NCI-H526 (cell line): Measurements from ENCODE around the gene MYO5B.
"Not testable (repeated sequence)": the region's sequence is repeated elsewhere in the genome, so short reads cannot be mapped to it uniquely, and the experiment has no call there.

Source experiments
- DNase-seq, 2 experiments: peaks; one replicate each; lab custom pipeline; 2025; lab: John Stamatoyannopoulos, UW

MYO5B gene

DNA sequence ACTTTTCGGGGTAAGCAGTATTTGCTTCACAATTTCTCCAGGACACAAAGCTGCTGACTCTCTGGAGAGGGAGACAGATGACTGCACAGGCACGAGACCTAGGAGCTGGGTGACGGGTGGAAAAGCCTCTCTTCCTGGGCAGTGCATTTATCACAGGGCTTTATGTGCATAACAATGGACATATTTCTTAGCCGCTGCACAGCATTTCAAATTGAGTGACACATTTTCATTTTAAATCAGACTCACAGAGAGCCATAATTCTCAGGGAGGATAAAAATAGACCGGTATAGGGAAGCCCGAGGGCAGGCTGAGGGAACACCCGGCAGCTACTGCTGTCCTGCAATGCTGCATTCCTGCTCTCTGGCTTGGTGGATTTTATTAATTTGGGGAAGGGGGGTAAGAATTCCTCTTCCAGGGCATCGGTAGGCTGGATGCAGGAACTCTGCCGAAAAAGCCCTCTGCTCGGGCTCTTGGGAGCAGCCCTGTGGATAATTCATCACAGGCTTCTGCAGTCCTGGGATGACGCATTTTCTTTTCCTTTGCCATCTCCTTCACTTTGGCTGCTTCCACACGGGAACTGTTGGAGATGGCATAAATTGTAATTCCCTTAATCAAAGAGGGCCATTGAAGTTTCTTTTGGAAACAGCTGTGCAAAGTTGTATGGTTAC, 273.5 kb downstream of the MYO5B start:
- no peak for DNase-seq

DNA sequence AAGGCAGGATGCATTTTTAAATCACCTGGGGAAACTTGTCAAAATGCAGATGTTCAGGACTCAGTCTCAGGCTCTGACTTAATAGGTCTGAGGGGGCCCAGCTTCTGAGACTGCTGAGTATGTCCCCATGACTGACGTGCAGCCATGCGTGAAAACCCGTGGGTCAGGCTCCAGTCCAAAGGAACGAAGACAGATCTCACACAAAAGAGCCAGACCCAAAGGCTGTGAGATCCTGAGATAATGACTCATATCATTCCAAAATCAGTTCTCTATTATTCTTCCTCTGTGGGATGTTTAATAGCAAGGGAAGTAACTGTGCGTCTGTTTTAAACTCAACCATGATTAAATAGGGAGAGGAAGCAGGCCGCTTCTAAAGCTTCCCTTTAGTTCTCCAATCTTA, 274.2 kb downstream of the MYO5B start:
- no peak for DNase-seq

DNA sequence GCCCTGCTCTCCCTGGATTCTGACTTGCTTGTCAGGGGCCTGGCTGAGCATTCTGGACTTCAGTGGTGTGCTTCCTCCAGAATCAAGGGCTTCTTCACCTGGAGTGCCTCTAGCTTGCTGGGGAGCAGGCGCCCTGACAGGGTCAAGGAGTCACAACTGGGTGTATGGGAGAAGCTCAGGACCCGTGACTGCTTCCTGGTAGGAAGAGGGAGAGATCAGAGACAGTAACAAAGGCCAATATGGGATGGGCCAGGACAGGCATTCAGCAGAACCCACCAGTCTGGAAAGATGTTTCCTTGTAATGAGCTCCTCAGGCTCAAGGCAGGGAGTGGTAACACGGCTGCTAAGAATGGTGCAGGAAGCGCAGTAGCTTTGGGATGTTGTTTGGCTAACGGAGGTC, 277.2 kb downstream of the MYO5B start:
- no peak for DNase-seq

GRCh38 chr18:49915352-49915751, 279.6 kb downstream of the MYO5B start:
- no peak for DNase-seq

- DNase-seq, result no peak
Observed at GRCh38 chr18:49913221-49913620, 281.7 kb downstream of the MYO5B start.

DNA sequence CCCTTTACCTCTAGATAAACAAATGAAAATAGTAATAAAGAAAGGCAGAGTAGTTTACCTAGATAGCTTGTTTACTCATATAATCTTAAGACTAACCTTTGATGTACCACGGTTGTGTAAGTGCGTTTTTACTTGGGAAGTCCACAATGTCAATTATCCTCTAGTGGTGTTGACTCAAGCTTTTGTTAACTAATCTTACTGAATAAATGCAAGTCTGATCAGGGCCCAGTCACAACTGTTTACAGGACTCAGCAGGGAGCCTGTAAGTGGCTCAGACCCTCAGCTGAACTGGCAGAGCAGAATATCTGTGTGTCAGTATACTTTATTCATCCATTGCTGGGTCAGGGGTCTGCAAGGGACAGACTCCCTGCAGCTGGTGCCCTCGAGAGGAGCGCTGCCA, 283.5 kb downstream of the MYO5B start:
- DNase-seq, result no peak

- no peak for DNase-seq
Observed at GRCh38 chr18:49910986-49911385, 284.0 kb downstream of the MYO5B start.

DNA sequence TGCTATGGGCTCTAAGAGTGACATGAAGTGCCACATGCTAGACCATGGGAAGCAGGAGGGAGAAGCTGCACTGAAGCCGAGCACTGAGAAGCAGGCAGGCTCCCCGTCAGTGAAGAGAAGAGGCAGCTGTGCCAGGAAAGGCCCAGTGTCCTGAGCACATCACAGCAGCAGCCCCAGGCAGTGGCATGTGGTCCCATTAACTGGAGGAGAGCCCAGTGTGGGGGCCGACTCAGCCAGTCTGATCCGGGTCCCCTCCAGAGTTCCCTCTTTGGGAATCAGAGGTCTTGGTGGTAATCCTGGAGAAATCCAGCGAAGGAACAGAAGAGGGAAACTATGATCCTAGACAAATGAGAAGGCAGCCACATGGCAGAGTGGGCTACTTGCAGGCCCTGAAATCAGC, 284.9 kb downstream of the MYO5B start:
- DNase-seq, result no peak

DNA sequence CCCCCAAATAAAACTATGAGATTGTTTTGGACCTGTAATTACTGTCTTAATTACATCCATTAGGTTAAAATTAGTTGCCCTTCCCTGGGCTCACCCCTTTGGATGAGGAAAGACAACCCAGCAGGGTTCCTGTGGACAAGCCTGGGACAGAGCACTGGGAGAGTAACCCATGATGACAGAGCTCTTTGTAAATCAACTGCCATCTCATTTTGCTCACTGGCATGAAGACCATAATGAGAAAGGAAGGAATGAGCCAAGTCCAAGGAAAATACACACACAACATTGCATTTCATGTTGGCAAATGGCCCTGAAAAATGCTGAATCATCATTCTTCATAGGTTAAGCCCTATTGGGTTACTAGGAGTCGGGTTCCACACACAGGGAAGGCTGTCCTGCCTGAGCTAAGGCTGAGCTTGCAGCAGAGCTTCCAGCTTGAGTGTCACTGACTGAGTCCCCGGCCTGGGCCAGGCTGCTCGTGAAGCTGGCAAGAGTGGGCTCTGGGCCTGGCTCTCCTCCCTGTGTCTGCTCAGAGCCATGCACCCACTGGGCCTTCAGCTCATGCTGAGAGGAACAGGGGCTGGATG, 287.5 kb downstream of the MYO5B start:
- DNase-seq, result no peak

DNA sequence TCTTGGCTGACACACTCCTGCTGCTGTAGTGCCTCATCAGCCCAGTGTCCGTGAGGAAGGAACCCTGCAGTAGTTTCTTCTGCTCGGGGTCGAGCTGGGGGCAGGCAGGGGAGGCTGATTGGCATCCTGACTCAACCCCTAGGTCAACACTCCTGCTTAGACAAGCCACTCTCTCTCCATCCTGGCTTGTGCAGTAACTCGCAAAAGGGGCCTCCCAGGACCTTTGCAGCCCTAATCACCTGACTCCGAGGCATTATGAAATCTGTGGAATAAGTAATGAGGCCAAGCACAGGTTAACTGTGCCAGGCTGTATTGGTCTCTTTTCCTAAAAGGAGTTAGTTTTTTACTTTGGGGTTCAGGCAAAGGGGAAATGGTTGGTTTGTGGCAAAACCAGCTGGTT, 289.2 kb downstream of the MYO5B start:
- no peak for DNase-seq

GRCh38 chr18:49904871-49905555, 289.9 kb downstream of the MYO5B start:
- no peak for DNase-seq

DNA sequence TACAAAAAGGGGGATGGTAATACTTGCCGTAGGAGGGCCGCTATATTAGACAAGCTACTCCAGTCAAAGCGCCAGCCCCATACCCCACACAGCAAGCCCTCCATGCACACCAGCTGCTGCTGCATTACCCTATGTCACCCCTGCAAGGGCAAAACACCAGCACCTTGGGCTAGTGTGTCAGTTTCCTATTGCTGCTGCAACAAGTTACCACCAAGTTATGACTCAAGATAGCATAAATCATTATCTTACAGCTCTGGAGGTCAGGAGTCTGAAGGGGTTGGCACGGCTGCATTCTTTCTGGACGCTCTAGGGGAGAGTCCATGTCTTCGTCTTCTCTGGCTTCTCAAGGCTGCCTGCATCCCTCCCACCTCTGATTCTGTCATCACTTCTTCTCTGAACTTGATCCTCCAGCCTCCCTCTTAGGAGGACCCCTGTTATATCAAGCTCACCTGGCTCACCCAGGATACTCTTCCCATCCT, 293.0 kb downstream of the MYO5B start:
- DNase-seq, result no peak

GRCh38 chr18:49899657-49900330, 295.2 kb downstream of the MYO5B start:
- DNase-seq, result peak in 1 of 2 experiments; percentile 38

DNA sequence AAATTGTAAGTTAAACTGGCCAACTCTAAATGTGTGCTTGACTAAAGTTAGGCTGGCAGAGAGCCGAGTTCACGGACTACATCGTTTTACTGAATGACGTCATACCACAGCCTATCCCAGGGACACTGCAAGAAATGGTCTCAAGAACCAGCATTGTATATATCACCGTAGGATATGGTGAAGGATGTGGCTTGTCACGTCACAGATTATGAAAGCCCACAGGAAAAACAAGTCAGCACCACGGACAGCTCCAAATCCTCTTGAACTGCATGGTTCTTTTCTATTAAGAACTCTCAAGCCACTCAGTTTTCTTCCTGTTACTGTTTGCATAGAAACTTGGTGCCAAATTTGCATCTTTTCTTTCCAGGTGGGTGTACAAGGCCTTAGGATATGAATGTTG, 296.5 kb downstream of the MYO5B start:
- DNase-seq, result no peak

GRCh38 chr18:49894517-49895226, 300.3 kb downstream of the MYO5B start:
- no peak for DNase-seq

- no peak for DNase-seq
Observed at GRCh38 chr18:49893036-49893435, 301.9 kb downstream of the MYO5B start.

DNA sequence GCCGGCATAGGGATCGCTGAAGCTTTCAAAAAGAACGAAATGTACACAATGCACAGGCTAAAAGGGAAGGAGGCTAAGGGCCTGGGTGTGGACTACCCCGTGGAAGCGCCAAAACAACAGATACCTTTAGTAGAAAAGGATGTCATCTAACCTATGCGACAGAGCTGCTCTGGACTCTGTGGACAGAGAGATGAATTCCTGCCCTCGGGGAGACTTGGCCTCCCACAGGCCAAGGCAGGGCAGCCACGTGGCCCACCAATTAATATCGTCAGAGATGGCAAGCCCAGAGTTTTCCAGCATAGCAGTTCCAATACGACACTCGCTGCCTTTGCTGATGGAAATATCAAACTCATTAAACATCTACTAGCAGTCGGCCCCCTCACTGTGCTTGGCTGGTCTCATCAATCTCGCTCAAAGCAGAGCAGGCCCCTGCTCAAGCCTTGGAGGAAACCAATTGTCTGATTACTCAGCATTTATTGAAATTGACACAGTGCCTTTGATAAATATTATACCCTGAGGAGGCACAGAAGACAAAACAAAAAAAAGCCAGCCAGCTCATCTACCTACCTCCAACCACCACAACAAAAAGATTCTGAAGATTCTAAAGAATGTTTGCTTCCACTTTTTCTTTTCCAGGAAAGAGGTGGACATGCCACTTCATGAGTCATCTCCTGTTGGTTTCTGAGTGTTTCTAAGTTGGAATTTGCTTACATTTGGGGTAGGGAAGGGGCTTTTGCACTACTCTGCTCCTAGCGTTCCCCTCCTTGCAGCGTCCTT, 302.6 kb downstream of the MYO5B start:
- DNase-seq, result no peak

DNA sequence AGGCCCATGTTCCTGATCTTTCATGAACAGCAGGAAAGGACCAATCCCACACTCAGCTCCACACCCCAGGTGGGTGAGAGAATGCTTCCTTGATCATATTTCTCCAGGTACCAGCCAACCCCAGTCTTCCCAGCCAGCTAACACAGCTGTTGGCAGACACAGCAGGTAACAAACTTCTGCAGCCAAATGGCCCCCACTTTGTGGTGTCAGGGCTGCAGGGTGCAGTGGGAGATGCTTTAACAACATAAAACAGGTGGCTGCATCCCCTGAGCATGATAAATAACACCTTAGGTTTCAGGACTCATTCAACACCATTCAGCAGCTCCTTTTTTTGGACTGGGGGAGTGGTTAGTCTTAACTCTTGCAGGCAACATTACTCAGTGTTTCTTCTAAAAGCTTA, 304.9 kb downstream of the MYO5B start:
- no peak for DNase-seq

GRCh38 chr18:49889552-49889951, 305.4 kb downstream of the MYO5B start:
- DNase-seq, result not testable (repeated sequence)

GRCh38 chr18:49886891-49887764, 307.8 kb downstream of the MYO5B start:
- DNase-seq, result peak in 1 of 2 experiments; percentile 12
